H1 (cell line): ENCODE results near the gene ATP13A2. TPM values are rescaled to one million over a fixed set of nuclear protein-coding genes. Genes with fewer than 3 reads are reported as not detected.

Source experiments
- CTCF ChIA-PET: fragments of 300-600 bp; sonication (Branson Sonifier 250); formaldehyde crosslinking; loops from one replicate; lab custom pipeline; 2021; ENCODE audit not compliant: partially characterized antibody; lab: Charles Lee
- POLR2A ChIA-PET: fragments of 300-600 bp; sonication (Branson Sonifier 250); formaldehyde crosslinking; loops from one replicate; lab custom pipeline; 2021; ENCODE audit warnings: inconsistent platforms; ENCODE audit not compliant: partially characterized antibody; lab: Charles Lee
- DNase-seq, 2 experiments: peaks; one replicate each; pipeline versions ENCODE4 v3.0.0 to v3.0.0-alpha.2; 2010 to 2022; ENCODE audit warnings: low spot score in 2 of 2, low read depth in 1 of 2, mixed read lengths in 1 of 2
- FAIRE-seq: peaks from 2 replicates; lab custom pipeline; 2011; peaks lifted over from hg19 to GRCh38; lab: Jason Lieb, UNC
- H2AFZ ChIP-seq: 2 replicates; pipeline ENCODE4 v1.8.1; 2012; ENCODE audit warnings: low read length, inconsistent platforms
- H2AK5ac ChIP-seq: 2 replicates; pipeline ENCODE4 v1.6.1; 2013; ENCODE audit warnings: low read depth, low read length
- H2BK120ac ChIP-seq: replicated peaks from 2 replicates; pipeline ENCODE3; 2013; ENCODE audit warnings: low read depth, low read length, inconsistent platforms
- H2BK12ac ChIP-seq: 2 replicates; pipeline ENCODE4 v1.6.1; 2013; ENCODE audit warnings: low read depth, low read length
- H2BK15ac ChIP-seq: 2 replicates; pipeline ENCODE4 v1.6.1; 2013; ENCODE audit warnings: low read length
- H2BK20ac ChIP-seq: 2 replicates; pipeline ENCODE4 v1.6.1; 2013; ENCODE audit warnings: low read length
- H2BK5ac ChIP-seq: 2 replicates; pipeline ENCODE4 v1.6.1; 2013; ENCODE audit warnings: low read depth, low read length
- H3K14ac ChIP-seq: 2 replicates; pipeline ENCODE4 v1.6.1; 2013; ENCODE audit warnings: inconsistent platforms; ENCODE audit not compliant: insufficient read length
- H3K18ac ChIP-seq: 2 replicates; pipeline ENCODE4 v1.6.1; 2013; ENCODE audit warnings: low read length; ENCODE audit errors: extremely low read depth
- H3K23ac ChIP-seq: 2 replicates; pipeline ENCODE4 v1.6.1; 2013; ENCODE audit warnings: inconsistent platforms; ENCODE audit not compliant: insufficient read length
- H3K23me2 ChIP-seq: 2 replicates; pipeline ENCODE4 v1.6.1; 2013; ENCODE audit warnings: low read depth, low read length
- H3K27ac ChIP-seq: 2 replicates; pipeline ENCODE4 v1.6.1; 2011; ENCODE audit warnings: low read depth, low read length, inconsistent platforms
- H3K27me3 ChIP-seq, 4 experiments: replicated peaks in 1 of 4; 1 replicate in 1 of 4; 2 replicates in 3 of 4; pipeline versions ENCODE4 v1.6.1 to v1.8.1; 2011 to 2013; ENCODE audit warnings: low read length in 3 of 4, mild to moderate bottlenecking in 3 of 4, inconsistent platforms in 2 of 4, mixed read lengths in 2 of 4, moderate library complexity in 1 of 4; ENCODE audit not compliant: control insufficient read depth in 3 of 4, insufficient read depth in 3 of 4; ENCODE audit errors: extremely low read depth in 1 of 4
- H3K36me3 ChIP-seq, 4 experiments: 2 replicates each; pipeline versions ENCODE4 v1.6.1 to v1.8.1; 2011 to 2013; ENCODE audit warnings: mild to moderate bottlenecking in 4 of 4, low read length in 3 of 4, moderate library complexity in 2 of 4, control low read depth in 1 of 4, inconsistent platforms in 1 of 4; ENCODE audit not compliant: insufficient read depth in 4 of 4, control insufficient read depth in 2 of 4
- H3K4ac ChIP-seq: replicated peaks from 2 replicates; pipeline ENCODE3; 2013; ENCODE audit warnings: low read length, low read depth, mixed read lengths, inconsistent platforms; ENCODE audit not compliant: insufficient read length
- H3K4me1 ChIP-seq, 4 experiments: replicated peaks in 1 of 4; 1 replicate in 1 of 4; 2 replicates in 3 of 4; pipeline versions ENCODE4 v1.6.1 to v1.8.1; 2011 to 2013; ENCODE audit warnings: low read length in 3 of 4, inconsistent platforms in 2 of 4, mixed read lengths in 1 of 4; ENCODE audit not compliant: insufficient read depth in 4 of 4, control insufficient read depth in 3 of 4
- H3K4me2 ChIP-seq, 2 experiments: 2 replicates each; pipeline versions ENCODE4 v1.6.1 to v1.8.1; 2011 to 2013; ENCODE audit warnings: low read depth in 2 of 2, low read length in 2 of 2, control low read depth in 1 of 2, inconsistent platforms in 1 of 2, mild to moderate bottlenecking in 1 of 2; ENCODE audit not compliant: insufficient read depth in 1 of 2
- H3K4me3 ChIP-seq, 4 experiments: fragments of 200-600, 300-600 bp in 1 of 4; sonication (generic), shearing (Covaris generic), sonication (Bioruptor Twin) in 1 of 4; 2 replicates each; pipeline versions ENCODE4 v1.5.1 to v1.8.1; 2011 to 2016; ENCODE audit warnings: low read length in 4 of 4, low read depth in 3 of 4, control low read depth in 2 of 4, inconsistent platforms in 2 of 4, mild to moderate bottlenecking in 2 of 4, mixed read lengths in 1 of 4, moderate library complexity in 1 of 4; ENCODE audit not compliant: insufficient read depth in 2 of 4; ENCODE audit errors: extremely low read depth in 1 of 4
- H3K56ac ChIP-seq: replicated peaks from 2 replicates; pipeline ENCODE3; 2013; ENCODE audit warnings: low read depth, mild to moderate bottlenecking, mixed read lengths, low read length, inconsistent platforms; ENCODE audit not compliant: insufficient read length
- H3K79me1 ChIP-seq: 2 replicates; pipeline ENCODE4 v1.6.1; 2013; ENCODE audit warnings: low read depth, low read length, control low read depth
- H3K79me2 ChIP-seq, 2 experiments: 2 replicates each; pipeline versions ENCODE4 v1.6.1 to v1.8.1; 2012 to 2013; ENCODE audit warnings: low read length in 2 of 2, mild to moderate bottlenecking in 2 of 2, inconsistent platforms in 1 of 2; ENCODE audit not compliant: insufficient read depth in 2 of 2, control insufficient read depth in 1 of 2
- H3K9ac ChIP-seq, 4 experiments: replicated peaks in 1 of 4; 1 replicate in 1 of 4; 2 replicates in 3 of 4; pipeline versions ENCODE4 v1.6.1 to v1.8.1; 2011 to 2013; ENCODE audit warnings: low read depth in 3 of 4, low read length in 3 of 4, control low read depth in 2 of 4, mild to moderate bottlenecking in 2 of 4, moderate library complexity in 2 of 4, inconsistent platforms in 1 of 4; ENCODE audit errors: extremely low read depth in 1 of 4
- H3K9me3 ChIP-seq, 2 experiments: 2 replicates each; pipeline versions ENCODE4 v1.6.1 to v1.8.1; 2012 to 2013; ENCODE audit warnings: mild to moderate bottlenecking in 2 of 2, moderate library complexity in 2 of 2, control low read depth in 1 of 2, inconsistent platforms in 1 of 2, low read depth in 1 of 2, low read length in 1 of 2, mixed read lengths in 1 of 2; ENCODE audit not compliant: insufficient read depth in 2 of 2
- H4K20me1 ChIP-seq, 2 experiments: replicated peaks in 1 of 2; 2 replicates each; pipeline versions ENCODE3 to v1.8.1; 2011 to 2013; ENCODE audit warnings: inconsistent platforms in 2 of 2, low read length in 2 of 2, mild to moderate bottlenecking in 1 of 2; ENCODE audit not compliant: insufficient read depth in 2 of 2, control insufficient read depth in 1 of 2
- H4K5ac ChIP-seq: 2 replicates; pipeline ENCODE4 v1.6.1; 2013; ENCODE audit warnings: low read length, low read depth, mixed read lengths, inconsistent platforms; ENCODE audit not compliant: insufficient read length
- H4K8ac ChIP-seq: 2 replicates; pipeline ENCODE4 v1.8.0; 2013; ENCODE audit warnings: mild to moderate bottlenecking, moderate library complexity, low read length, inconsistent platforms; ENCODE audit not compliant: insufficient read depth; ENCODE audit errors: extremely low read depth
- H4K91ac ChIP-seq: replicated peaks from 2 replicates; pipeline ENCODE3; 2013; ENCODE audit warnings: low read length, mixed read lengths, inconsistent platforms; ENCODE audit not compliant: insufficient read length
- POLR2A ChIP-seq, 2 experiments: IDR thresholded peaks; 1 replicate in 1 of 2; 2 replicates in 1 of 2; pipeline ENCODE4 v1.6.1; 2011; ENCODE audit warnings: low read depth in 2 of 2, low read length in 2 of 2, mild to moderate bottlenecking in 2 of 2; ENCODE audit errors: control extremely low read depth in 1 of 2
- USF2 ChIP-seq: IDR thresholded peaks from 2 replicates; pipeline ENCODE4 v1.6.1; 2011; ENCODE audit warnings: low read length, improper control_type of control experiment
- WGBS, 2 experiments: shearing (Covaris generic) in 1 of 2; methylation state at CpG; one replicate each; pipeline versions ENCODE4 v1.1.6 to v1.1.7; 2013 to 2015; ENCODE audit warnings: low lambda C conversion rate in 2 of 2, mixed read lengths in 2 of 2, inconsistent platforms in 1 of 2, low coverage in 1 of 2, missing lambda C conversion rate in 1 of 2; ENCODE audit not compliant: insufficient replicate concordance in 2 of 2, insufficient coverage in 1 of 2, insufficient read length in 1 of 2; ENCODE audit errors: extremely low coverage in 1 of 2, missing lambda C conversion rate in 1 of 2; 5-methylcytosine and 5-hydroxymethylcytosine counted together
- polyA plus RNA-seq, 7 experiments: library from polyadenylated mRNA; depleted of rRNA in 3 of 7; stranded (reverse) in 5 of 7; unstranded in 2 of 7; fragments of >200 nt in 5 of 7; fragments of 200-250 nt in 2 of 7; gene quantifications; 1 replicate in 5 of 7; 2 replicates in 1 of 7; 4 replicates in 1 of 7; pipeline versions ENCODE4 v1.2.1 to v1.2.3, GENCODE V29; 2011 to 2013; ENCODE audit warnings: missing spikeins in 2 of 7, mixed read lengths in 2 of 7
- total RNA-seq: library from RNA; stranded (reverse); fragmentation: NEBNext Ultra II Directional; extraction: Animal tissue kit (Norgen Biotek cat#: 25700); gene quantifications from 2 replicates; pipeline ENCODE4 v1.2.1, GENCODE V29; 2021

The ATP13A2 gene
- total and polyA plus RNA-seq, 2 of the 8 experiments (the other 6 are each of a cell fraction or from before 2014, with no cell fraction given), result 82.1 to 83.6 TPM

- no peak overlapping the region for H2AFZ ChIP-seq
- no peak overlapping the region for H4K5ac ChIP-seq
- H3K27ac ChIP-seq, result no peak overlapping the region
- peak overlapping the region; percentile 31; the same call in 1 of the 2 replicates for H4K8ac ChIP-seq
- TF ChIP-seq POLR2A (IDR thresholded peaks at IDR 0.05; ENCODE audit: control extremely low read depth in 1 of 2, low read depth in 2 of 2, low read length in 2 of 2) (0 out of 3 replicates have a peak, but pooled peaks of 1 of the 2 experiments have one; percentile 26), USF2 (no peak)
- TF ChIP-seq, all 59 proteins: peak for 1
- Histone ChIP-seq H2BK120ac (no peak overlapping the region), H3K4me3 (peak overlapping the region; percentile 62 to 98 (median 86); a peak in 7 of 8 replicates), H2AK5ac (no peak overlapping the region; the same call in 1 of the 2 replicates), H2BK20ac (no peak overlapping the region), H3K27me3 (peaks cover 0 to 3% (median 0%) of the 10 kb centered on the region in 4 experiments; a peak in 1 of 7 replicates), H3K79me2 (peaks cover 0 to 27% of the 10 kb centered on the region in 2 experiments; a peak in 2 of 4 replicates), H3K9ac (peak overlapping the region in 2 of 4 experiments; percentile 62 to 72; a peak in 5 of 7 replicates), H2BK5ac (0 out of 2 replicates have a peak overlapping the region, but pooled peaks have one; percentile 44), H2BK12ac (0 out of 2 replicates have a peak overlapping the region, but pooled peaks have one; percentile 75), H3K36me3 (peaks cover 5 to 27% (median 16%) of the 10 kb centered on the region in 4 experiments), H3K23me2 (peaks cover 6% of the 10 kb centered on the region), H2BK15ac (0 out of 2 replicates have a peak overlapping the region, but pooled peaks have one; percentile 53), H4K20me1 (peaks cover 10 to 18% of the 10 kb centered on the region in 2 experiments), H3K4ac (no peak overlapping the region), H3K4me2 (peak overlapping the region; percentile 83 to 99), H3K79me1 (peaks cover 12% of the 10 kb centered on the region), H3K4me1 (peaks cover 0 to 20% (median 14%) of the 10 kb centered on the region in 4 experiments; a peak in 6 of 7 replicates), H3K18ac (peak overlapping the region; percentile 95), H3K9me3 (no peaks in the 10 kb centered on the region), H3K14ac (no peak overlapping the region), H4K91ac (peak overlapping the region; percentile 29), H3K23ac (no peak overlapping the region), H3K56ac (no peak overlapping the region)
- ChIA-PET CTCF (interaction anchor here (0.6 to 14.2 kb wide), 14 partner anchors 9 to 358 kb away, joined by 3 to 267 read pairs (median 4); no protein-coding TSS in a partner anchor), POLR2A (interaction anchor here (1.1 to 6.6 kb wide), 13 partner anchors 8 to 75 kb away, joined by 3 to 92 read pairs (median 6); no protein-coding TSS in a partner anchor)
- DNase-seq, result peak in 1 of 2 experiments; percentile 49
- WGBS, 2 experiments, result 73% methylated on average over 13 of the region's 20 CpGs; no CpG with 5 or more reads in 1 of the 2 experiments
- no peak for FAIRE-seq
Observed at GRCh38 chr1:16978567-16979474, 32.9 kb downstream of the ATP13A2 start.
